Stimulated activated naive CD4-positive, alpha-beta T cell (primary cell): ENCODE measurements around the gene FXYD1.

Source experiments
- DNase-seq, 6 experiments: peaks; one replicate each; lab custom pipeline; 2025; lab: John Stamatoyannopoulos, UW

The FXYD1 gene

DNA sequence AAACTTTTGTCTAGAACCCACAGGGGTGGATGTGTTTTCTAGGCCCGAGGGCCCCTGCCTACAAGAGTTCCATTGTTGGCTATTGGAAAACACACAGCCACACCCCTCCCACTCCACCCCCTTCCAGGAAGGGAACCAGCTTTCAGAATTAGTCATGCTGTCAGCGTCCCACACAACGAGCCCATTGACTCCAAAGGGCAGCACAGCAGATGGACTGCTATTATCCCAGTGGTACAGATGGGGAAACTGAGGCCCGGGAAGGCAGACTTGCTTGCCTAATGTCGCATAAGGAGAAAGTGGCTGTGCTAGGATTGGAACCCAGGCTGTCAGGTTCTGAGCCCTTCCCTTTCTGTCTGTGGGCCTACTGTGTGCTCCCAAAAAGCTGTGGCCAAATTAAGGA lies 31.1 kb upstream of the FXYD1 start:
- no peak for DNase-seq

DNA sequence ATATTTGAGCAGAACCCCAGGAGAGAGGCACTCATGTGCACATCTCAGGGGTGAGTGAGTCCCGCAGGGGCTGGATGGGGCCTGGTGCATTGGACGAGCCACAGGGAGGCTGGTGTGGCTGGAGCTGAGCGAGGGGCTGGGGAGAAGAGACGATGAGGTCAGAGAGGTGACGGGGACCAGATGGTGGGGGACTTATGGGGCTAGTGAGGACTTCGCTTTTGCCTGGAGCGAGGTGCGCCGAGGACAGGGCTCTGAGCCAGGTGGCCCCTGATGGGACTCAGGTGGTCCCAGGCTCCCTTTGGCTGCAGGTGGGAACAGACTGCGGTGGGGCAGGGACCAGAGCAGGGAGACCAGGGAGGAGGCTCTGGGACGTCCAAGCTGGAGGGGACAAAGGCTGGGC lies 29.9 kb upstream of the FXYD1 start:
- no peak for DNase-seq

DNA sequence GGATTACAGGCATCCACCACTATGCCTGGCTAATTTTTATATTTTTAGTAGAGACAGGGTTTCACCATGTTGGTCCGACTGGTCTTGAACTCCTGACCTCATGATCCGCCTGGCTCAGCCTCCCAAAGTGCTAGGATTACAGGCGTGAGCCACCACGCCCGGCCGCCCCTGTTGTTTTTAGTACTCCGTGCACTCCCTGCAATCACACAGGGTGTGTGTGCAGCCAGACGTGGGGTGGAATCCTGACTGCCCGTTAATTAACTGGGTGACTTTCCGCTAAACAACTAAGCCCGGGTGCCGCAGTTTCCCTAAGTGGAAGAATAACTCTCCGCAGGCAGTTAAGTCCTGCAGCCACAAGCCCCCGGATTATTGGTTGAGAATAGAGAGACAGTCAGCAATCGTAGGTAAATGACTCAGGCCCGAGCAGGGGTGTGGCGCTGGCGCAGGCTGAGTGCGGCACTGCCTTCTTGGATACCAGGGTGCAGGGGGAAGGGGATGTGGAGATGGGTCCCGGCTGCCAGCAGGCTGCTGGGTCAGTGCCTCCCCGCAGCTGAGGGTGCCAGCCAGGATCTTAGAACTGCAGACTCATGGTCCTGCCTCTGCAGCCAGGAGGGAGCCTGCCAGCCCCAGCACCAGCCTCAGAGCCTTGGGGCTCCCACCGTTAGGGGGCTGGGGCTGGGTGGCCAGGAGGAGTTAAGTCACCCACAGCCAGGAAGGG lies 29.1 kb upstream of the FXYD1 start:
- DNase-seq = no peak

DNA sequence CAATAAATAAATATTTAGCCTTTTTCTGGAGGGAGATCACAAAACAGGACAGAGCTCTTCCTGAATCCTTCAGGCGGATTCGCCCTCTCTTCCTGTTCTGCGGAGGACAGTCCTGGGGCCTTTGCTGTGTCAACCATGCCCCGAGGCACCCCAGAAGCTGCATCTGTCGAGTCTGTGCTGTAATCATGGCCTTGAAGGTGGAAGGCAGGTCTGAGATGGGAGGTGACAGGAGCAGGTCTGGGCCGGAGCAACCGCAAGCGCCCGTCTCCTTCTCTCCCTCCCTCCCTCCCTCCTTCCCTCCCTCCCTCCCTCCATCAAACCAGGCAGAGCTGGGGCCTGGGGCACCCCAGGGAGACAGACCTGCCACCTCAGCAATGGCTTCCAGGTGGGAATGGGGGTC lies 27.6 kb upstream of the FXYD1 start:
- DNase-seq = no peak

DNA sequence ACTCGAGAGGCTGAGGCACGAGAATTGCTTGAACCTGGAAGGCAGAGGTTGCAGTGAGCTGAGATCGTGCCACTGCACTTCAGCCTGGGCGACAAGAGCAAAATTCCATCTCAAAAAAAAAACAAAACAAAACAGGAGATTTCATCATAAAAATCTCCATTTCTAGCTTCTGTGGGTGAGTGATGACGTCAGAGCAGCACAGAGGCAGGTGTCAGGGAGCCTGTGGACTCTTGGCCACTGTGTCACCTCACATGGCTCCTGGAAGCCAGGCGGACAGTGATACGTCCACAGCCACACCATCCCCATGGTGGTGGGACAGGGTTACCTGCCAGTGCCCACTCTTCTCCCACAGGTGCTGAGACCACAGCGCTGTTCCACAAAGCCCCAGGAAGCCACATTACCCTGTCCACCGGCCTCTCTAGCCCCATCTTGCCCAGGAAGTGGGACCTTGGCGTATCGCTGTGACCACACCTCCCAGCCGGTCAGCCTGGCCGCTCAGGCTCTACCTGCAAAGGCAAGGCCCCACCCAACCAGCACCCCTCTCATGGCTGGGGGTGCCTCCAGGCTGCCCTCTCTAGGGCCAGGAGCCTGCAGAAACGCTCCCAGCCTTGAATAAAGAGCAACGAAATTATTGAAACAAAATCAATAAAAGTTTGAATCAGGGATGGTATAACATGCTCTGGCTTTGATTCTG lies 25.5 kb upstream of the FXYD1 start:
- no peak for DNase-seq

DNA sequence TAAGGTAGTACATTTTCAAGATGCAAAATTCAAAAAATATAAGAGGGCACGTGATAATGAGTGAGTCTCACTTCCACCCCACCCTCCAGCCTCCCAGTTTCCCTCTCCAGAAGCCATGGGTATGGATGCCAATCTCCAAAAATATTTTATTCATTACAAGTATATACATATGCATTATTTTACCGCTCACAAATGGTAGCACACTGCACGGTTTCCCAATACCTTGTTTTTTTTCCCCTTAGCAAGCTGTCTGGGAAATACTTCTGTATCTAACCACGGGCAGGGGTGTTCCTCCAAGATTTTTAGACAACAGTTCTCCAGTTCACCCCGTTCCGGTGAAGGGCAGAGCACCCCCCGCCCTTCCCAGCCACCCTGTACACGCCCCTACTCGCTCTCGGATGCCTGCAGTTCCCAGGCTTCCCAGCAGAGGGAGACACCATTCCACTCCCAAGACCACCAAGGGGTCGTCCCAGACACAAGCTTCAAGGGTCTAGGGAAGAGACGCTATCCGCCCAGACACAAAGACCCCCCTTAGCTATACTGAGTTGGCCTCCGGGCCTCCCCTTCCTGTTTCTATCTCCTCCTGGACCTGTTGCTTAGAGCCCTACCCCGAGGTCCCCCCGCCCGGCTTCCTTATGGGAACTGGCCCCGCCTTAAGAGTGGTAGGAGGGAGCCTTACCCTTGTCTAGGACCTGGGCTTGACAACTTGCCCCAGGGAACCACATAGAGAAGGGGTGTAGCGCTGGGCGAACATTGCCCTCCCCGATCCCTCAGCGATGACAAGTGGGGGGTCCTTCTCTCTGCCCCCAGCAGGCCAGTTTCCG lies 24.1 kb upstream of the FXYD1 start:
- DNase-seq = peak; percentile 20 to 75 (median 56)

DNA sequence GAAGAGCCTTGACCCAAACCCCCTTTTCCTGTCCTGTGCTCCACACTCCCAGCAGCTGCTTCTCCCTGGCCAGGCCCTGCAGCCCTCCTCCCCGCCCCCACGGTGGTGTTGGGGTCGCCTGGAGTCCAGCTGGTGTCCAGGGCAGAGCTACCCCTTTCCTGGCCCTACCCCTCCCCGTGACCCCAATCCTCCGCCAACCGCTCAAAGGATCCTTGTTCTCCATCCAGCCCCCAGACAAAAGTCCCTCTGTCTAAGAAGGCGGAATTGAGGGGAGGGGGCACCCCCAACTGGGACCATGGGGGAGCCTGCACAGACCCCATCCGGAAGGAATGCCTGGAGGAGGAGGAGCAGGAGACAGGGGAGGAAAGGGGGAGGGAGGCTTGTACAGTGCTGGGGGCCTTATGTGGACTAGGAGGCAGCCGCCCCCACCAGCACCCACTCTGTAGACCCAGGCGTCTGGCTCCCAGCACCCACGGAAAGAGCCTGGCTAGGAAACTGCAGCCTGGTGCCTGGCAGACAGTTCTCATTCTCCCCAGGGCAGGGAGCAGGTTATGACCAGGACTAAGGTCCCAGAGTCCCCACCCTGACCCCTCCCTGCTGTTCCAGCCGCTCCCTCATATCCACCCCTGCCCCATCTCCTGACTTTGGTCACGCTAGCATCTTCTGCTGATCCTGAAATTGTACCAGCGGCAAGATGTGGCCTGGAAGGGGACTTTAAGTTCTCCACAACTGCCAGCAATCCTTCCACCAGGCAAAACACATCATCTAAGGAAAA lies 23.3 kb upstream of the FXYD1 start, which contains the start of gene FXYD3:
FXYD3 (plus strand) TSS at position 647 of the 775 bp plus-strand sequence. CDS start 3,554 bp downstream, outside the sequence.
- no peak for DNase-seq

DNA sequence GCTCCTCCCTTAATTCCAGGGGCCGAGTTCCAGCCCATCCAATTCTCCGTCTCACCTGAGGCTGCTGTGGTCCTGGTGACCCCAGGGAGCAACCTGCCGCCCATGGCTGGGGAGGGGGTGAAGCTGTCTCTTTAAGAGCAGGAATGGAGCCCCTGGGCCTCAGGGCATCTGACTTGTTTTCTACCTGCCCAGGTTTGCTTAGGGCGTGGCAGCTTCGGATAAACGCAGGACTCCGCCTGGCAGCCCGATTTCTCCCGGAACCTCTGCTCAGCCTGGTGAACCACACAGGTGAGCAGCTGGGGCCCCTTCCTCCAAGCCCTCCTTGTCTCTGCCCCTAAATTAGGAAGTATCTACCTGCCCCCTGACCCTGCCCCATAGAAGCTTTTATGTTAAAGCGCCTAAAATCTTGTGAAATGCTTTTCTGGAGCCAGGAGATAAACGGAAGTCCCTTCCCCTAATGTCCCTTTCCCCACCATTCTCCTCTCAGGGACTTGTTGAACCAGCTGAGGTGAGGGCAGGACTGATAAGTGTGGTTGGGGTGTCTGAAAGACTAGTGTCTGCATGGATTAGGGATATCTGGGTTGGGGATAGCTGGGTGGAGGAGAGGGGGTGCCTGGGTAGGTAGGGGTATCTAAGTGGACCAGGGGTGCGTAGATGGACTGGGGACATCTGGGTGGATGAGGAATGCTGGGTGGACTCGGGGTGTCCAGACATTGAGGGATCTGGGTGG lies 22.4 kb upstream of the FXYD1 start:
- DNase-seq = no peak

DNA sequence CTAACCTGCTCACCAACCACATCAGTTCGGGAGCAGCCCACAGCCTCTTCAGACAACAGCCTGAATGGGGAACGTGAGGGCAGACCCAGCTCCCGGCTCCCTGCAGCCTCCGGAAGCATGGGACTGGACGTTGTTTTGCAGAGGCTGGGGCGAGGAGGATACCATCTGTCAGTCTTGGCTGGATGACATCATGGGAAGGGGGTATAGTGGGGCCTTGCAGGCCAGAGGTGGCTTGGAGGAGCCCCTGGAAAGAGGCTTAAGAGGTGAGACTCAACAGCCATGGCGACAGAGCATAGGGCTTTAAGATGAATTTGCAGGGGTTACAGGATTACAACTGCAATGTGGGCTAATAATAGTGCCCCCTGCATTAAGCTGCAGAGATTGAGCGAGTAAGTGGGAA lies 21.5 kb upstream of the FXYD1 start:
- DNase-seq = no peak

DNA sequence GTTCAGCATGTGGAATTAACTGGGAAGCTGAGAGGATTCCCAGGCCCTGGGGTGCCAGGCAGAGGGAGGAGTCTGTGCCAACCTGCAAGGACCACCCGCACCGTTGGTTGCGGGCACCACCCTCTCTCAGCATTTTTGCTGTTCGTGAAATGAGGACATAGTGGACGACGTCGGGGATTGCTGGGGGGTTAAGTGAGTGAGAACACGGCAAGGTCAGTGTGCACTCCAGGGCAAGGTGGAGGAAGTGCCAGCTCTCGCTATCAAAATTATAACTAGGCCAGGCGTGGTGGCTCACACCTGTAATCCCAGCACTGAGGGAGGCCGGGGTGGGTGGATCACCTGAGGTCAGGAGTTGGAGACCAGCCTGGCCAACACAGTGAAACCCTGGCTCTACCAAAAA lies 20.8 kb upstream of the FXYD1 start:
- no peak for DNase-seq

DNA sequence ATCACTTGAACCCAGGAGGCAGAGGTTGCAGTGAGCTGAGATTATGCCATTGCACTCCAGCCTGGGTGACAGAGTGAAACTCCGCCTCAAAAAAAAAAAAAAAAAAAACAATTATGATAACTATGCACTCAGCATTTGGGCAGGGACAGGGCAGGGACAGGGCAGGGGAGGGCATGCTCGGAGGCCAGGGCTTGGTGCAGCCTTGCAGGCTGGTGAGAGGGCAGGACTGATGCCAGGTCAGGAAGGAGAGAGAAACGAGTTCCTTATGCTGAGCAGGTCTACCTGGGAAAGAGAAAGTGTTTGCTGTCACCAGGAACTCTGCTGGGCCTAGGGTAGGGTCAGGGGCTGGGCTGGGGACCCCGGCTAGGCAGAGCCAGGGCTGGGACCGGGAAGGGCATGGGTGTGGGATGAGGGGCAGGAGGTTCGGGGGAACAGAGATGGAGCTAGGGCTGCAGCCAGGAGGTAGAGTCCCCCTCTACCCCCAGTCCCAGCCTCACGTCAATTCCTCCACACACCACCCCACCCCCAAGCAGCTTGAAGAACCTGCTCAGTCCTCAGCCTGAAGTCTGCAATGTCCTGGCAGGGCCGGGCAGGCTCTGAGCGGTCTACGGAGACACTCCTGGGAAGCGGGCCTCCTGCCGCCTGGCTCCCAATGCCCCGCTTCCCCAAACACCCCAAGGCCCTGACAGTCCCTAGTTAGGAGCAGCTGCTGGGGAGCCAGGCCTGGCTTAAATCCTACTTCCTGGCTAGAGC lies 20.2 kb upstream of the FXYD1 start:
- DNase-seq = no peak

DNA sequence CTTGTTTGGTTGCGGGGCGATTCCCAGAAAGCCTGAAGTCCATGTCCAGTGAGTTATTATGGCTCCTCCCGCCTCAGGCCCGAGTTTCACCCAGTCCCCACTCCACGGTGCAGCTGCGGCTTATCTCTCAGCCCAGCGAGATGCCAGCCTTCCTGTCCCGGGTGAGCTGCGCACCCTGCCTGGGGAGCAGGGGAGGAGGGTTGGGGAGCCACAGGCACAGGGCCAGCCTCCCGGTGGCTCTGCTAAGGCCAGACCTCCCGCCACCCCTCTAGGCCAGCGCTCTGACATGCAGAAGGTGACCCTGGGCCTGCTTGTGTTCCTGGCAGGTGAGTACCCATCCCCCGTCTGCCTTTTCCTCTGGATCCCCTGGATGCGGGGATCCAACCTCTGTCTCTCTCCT lies 19.5 kb upstream of the FXYD1 start:
- no peak for DNase-seq

DNA sequence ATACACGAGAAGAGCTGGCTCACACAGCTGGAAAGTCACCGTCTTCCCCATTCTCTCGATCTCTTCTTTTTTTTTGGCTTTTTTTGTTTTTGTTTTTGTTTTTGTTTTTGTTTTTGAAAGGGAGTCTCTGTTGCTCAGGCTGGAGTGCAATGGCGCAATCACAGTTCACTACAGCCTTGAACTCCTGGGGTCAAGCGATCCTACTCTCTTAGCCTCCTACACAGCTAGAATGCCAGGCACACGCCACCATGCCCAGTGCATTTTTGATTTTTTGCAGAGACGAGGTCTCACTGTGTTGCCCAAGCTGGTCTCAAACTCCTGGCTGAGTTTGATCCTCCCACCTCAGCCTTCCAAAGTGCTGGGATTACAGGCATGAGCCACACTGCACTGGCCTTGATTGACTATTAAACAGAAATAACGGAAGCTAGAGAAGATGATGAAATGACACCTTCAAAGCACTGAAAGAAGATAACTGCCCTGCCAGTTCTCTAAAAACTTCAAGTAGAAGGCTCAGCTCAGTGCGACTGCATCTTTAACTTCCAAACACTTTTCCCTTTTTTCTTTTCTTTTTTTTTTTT lies 19.0 kb upstream of the FXYD1 start:
- DNase-seq = no peak

DNA sequence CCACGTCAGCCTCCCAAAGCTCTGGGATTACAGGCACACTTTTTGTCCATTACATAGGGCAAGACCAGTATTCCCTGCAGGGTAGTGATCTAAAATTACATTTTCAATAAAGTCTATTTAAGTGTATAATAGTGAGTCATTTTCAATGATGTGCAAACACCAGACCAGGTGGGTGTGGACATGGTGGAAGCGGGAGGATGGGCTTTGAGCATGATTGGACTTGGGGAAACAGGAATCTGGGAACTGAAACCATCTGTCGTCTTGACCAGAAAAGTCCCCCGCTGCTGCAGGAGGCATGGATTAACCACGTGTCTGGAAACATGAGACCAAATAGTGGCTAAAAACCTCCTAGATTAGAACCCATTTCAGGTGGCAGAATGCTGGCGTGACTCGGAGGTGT lies 18.1 kb upstream of the FXYD1 start:
- no peak for DNase-seq

DNA sequence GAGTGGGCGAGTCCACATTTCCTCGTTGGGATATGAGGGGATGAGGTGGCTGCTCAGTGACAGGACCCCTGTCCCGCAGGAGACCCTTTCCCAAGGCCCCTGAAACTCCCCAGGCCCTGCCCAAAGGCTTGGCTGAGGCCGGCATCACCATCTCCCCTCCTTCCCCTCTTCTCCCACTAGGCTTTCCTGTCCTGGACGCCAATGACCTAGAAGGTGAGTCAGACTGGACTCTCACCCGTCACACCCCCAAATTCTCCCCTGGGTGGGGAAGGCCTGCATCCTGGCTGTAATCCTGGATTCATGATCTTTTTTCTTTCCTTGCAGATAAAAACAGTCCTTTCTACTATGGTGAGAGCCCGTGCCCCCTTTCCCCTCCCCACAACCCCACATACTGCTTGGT lies 17.7 kb upstream of the FXYD1 start:
- no peak for DNase-seq

DNA sequence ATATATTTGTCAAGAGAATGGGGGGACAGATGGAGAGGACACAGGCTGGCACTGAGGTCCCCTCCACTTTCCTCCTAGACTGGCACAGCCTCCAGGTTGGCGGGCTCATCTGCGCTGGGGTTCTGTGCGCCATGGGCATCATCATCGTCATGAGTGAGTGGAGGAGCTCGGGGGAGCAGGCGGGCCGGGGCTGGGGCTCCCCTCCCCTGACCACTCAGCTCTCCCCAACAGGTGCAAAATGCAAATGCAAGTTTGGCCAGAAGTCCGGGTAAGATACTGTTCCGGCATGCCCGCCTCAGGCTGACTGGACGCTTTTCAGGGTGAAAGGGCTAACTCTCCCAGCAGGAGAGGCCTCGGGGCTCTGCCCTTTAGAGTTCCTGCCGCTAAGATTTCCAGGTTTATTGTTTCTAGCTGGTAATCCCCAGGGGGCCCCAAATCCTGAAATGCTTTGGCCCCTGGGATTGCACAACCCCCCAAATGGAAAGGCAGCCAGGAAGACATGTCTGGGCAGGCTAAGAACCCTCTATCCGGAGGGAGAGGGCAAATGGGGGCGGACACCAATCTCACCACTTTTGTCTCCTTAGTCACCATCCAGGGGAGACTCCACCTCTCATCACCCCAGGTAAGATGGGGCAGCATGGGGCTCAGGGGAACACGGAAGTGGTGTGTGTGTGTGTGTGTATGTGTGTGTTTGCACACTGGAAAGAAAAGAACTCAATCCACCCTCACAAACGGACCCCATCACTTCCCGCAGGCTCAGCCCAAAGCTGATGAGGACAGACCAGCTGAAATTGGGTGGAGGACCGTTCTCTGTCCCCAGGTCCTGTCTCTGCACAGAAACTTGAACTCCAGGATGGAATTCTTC lies 15.7 kb upstream of the FXYD1 start:
- DNase-seq = no peak

DNA sequence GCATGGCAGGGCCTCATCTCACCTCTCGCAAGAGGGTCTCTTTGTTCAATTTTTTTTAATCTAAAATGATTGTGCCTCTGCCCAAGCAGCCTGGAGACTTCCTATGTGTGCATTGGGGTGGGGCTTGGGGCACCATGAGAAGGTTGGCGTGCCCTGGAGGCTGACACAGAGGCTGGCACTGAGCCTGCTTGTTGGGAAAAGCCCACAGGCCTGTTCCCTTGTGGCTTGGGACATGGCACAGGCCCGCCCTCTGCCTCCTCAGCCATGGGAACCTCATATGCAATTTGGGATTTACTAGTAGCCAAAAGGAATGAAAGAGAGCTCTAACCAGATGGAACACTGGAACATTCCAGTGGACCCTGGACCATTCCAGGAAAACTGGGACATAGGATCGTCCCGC lies 15.1 kb upstream of the FXYD1 start:
- DNase-seq = no peak

DNA sequence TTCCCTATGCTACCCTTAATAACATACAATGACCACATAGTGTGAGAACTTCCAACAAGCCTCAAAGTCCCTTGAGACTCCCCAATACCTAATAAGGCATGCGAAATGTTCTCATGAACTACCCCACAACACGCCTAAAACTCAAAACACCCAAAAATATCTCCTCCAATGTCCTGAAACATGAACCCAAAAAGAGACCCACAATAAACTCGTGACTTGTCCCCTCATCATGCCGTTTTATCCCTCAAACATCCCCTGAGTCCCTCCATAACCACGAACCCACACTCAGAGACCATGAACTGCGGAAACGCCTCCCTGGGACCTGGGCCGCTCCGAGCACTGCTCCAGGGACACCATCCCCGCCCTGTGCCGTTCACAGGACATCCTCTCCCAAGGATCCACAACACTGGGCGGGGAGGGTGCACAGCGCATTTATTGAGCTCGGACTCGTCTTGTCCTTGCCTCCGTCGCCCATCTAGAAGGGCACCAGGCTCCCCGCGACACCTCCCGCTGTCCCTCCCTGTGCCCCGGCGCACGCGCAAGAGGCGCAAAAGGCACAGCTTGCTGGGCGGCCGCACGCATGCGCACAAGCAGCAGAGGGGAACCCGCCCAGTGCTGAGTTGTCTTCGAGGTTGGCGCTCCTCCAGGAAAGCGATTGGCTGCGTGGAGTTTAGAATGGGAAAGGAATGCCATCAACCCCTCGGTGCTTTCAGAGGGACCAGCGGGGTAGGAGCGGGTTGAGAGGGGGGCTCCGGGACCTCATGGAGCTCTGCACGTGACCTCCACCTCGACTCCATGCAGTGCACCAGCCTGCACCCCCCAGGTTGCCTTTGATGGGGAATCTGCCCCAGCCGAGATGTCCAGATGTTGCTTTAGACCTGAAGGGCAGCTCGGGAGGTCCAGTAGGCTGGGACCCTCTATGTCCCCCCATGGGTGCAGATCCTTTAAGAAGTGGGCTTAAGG lies 14.2 kb upstream of the FXYD1 start:
- peak; percentile 68 to 87 (median 82) for DNase-seq
